PC-3 (cell line): ENCODE measurements around the gene OR8I2.

Experiments used
- CTCF ChIP-seq: fragments of 300-600 bp; sonication (generic); conservative IDR thresholded peaks from 2 replicates; pipeline ENCODE4 v1.5.1; 2017; ENCODE audit warnings: antibody characterized with exemption, low read depth, mild to moderate bottlenecking, low read length
- EZH2 ChIP-seq: fragments of 300-600 bp; sonication (generic); IDR thresholded peaks from one replicate; pipeline ENCODE4 v1.6.1; 2017; ENCODE audit warnings: antibody characterized with exemption, mild to moderate bottlenecking, low read length; ENCODE audit not compliant: unreplicated experiment
- EZH2phosphoT487 ChIP-seq: fragments of 300-600 bp; sonication (generic); IDR thresholded peaks from 2 replicates; pipeline ENCODE4 v1.6.1; 2018; ENCODE audit warnings: mild to moderate bottlenecking, antibody characterized with exemption, low read length, borderline replicate concordance

DNA sequence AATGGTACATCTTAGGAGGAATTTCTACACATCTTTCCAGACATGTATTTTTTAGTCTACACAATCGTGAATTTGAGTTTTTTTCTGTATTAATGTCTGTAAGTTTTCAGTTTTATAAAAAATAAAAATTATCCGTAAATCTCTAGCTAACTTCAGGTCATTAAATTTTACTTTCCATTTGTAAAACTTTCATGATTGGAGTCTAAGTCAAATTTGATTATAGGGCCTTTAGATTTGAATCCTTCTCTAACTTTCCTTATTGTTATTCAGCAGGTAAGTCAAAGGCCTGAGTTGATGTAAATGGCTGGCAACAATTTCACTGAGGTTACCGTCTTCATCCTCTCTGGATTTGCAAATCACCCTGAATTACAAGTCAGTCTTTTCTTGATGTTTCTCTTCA lies at the start of gene OR8I2:
- TF ChIP-seq CTCF, result no peak
- no peak for TF ChIP-seq EZH2
- TF ChIP-seq EZH2phosphoT487, result no peak
